Umbilical cord (tissue), 2 donors: ENCODE results near the gene COL4A4. TPM values are rescaled to one million over a fixed set of nuclear protein-coding genes. Genes with fewer than 3 reads are reported as not detected.

Source experiments
- DNase-seq: peaks from one replicate; pipeline ENCODE4 v3.0.0-alpha.2; 2015; ENCODE audit warnings: low spot score
- total RNA-seq: library from RNA; depleted of rRNA; stranded (reverse); fragments of >200 nt; gene quantifications from one replicate; pipeline ENCODE4 v1.2.3, GENCODE V29; 2014; ENCODE audit warnings: low replicate concordance; ENCODE audit not compliant: insufficient read depth

The COL4A4 gene
- total RNA-seq, 1 donor from 2014 or later = 0.72 TPM

DNA sequence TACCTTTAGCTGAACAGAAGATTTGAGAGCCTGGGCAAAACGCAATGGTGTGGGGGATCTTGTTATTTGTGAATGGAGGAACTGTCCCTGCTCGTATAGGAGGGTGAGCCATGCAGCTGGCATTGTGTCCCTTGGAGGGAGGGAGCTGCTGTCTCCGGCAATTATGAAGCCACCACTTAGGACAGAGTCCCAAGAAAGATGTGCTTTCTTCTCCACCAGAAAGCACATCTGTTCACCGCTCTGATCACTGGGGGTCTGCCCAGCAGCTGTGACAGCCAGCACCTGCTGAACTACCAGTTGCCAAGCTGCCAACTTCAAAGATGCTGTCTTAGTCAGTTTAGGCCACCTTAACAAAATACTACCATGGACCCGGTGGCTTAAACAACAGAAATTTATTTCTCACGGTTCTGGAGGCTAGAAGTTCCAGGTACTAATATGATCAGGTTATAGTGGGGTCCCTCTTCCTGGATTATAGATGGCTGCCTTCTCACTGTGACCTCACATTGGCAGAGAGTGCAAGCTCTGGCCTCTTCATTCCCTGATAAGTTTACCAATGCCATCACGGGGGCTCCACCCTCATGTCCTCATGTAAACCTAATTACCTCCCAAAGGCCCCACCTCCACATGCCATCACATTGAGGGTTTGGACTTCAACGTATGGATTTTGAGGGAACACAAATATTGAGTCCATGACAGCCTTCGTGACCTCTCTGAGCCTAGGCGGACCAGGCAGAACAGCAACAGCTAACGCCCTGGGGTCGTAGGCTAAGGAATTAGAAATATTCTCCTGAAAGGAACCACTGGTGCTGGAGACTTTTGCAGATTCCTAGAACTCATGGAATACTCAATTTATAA, 179.9 kb downstream of the COL4A4 start:
- no peak for DNase-seq

DNA sequence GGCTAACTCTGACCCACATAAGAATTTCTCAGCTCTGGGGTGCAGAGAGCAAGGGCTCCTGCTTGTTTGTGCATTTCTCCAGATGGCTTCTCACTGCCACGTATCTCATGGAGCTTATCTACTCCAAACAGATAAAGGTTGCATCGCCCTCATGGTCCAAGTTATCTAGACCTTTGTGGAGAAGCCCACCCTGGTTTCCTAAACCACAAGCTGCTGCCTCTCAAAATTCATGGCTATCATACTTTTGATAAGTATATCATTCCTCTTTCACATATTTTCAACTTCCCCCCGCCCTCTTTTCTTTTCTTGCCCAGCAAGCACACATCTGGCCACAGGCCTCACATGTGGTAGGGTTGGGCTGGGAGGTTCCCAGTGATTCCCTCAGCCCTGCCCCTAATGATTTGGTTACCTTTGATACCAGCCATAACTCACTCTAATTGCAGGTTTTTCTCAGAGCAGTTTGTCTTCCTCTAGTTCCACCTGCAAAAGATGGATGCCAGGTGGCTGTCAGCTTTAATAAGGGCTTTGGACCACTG, 182.1 kb downstream of the COL4A4 start:
- peak; percentile 16 for DNase-seq

DNA sequence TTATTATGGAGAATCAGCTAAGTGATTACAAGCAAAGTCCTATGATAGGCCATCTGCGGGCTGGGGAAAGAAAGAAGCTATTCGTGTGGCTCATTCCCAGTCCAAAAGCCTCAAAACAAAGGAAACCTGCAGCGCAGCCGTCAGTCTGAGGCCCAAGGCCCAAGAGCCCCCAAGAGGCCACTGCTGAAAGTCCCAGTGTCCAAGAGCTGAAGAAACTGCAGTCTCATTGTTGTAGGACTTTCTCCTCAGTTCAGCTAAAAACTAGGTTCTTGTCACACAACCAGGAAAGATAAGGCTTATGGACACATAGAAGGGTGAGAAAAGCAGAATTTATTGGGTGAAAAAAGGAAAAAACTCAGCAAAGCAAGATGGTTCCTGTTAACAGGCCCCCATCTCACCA, 185.0 kb downstream of the COL4A4 start:
- no peak for DNase-seq

DNA sequence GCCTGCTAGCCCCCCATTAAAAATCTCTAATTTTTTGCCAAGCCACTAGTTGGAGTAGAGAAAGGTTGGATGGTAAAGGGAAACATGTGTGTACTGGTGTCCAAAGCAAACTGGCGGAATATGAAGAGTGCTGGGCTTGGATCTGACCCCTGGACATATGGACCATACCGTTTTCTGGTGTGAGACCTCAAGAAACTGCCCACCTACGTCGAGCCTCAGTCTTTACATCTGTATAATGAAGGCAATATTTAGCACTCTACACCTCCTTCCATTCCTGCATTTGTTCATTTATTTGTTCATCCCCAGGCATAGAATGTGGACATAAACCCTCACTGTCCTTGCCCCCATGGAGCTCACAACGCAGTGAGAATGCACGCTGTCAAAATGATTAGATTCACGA, 185.7 kb downstream of the COL4A4 start:
- no peak for DNase-seq

DNA sequence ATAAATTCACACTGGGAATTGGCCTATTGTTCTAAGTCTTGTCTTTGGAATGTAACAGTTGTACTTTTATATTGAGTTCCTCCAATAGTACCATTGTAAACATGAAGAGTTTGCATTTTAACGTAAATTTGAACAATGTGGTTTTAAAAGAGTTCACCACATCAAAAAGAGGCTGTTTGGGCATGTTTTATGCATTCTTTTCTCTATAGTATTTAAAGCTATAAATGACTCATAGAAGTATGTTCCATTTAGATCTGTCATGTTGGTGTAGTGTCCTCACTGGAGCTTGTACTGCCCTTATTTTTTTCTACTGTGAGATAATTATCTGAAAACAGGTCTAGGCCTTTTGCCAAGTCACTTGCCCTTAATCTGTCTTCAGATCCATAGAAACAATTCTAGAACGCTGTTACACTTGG, 186.2 kb downstream of the COL4A4 start:
- DNase-seq = peak; percentile 62

DNA sequence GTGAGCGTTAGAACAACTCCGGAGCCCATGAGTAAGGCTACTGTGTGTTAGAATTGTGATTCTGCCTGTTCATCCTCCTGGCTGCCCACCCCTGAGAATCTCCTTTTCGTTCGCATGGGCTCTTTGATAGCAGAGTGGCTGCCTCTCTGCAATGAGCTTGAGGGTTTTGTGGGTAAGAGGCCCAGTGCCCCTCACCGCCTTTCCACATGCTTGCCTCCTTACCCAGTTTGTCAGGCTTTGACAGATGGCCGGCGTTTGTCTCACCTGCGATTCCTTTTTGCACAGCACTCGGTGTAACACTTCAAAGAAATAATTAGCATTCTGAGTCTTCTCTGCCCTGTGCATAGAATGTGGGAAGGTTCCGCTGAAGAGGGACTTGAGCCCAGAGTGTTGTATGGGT, 190.2 kb downstream of the COL4A4 start:
- no peak for DNase-seq

DNA sequence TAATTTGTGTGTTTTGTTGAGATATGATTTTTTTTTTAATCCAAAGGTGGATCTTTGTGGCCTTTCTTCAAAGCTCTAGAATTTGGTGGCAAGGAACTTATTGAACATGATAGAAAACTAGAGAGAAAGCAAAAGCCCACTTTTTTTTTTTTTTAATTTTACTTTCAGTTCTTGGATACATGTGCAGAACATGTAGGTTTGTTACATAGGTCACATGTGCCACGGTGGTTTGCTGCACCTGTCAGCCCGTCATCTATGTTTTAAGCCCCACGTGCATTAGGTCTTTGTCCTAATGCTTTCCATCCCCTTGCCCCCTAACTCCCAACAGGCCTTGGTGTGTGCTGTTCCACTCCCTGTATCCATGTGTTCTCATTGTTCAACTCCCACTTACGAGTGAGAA, 192.2 kb downstream of the COL4A4 start:
- no peak for DNase-seq

DNA sequence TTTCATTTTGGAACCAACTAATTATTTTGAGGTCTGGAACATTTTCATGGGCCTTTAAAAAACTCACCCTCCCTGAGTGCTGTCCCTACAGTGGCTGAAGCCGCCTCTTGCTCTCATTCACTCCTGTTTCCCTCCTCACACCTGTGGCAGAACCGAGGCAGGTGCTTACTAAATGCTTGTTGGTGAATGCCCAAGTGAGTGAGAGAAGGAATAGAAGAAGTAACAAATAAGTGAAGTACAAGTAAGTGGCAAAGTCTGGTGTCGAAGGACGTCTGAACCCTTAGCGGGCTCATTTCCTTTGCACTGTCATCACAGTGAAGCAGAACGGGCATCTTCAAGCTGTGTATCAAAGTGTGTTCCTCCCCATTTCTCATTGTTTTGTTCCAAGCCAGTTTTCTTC, 192.9 kb downstream of the COL4A4 start:
- DNase-seq = no peak

DNA sequence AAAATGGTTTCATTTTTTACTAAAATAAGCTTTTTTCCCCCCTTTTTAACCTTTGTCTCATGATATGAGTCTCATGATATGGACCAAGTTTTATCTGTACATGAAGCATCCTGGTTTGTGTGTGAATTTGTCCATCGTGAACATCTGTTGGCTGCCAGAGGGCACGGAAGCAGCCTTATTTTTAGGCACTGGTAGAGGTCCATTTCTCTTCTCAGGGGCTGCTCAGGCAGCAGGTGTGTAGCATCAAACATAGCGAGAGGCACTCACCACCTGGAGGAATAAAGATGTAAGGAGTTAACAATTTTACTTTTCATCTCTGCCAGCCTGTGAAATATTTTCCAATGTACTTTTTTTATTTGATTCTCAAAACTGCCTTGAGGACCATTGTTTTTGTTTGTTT, 193.6 kb downstream of the COL4A4 start:
- DNase-seq = no peak

DNA sequence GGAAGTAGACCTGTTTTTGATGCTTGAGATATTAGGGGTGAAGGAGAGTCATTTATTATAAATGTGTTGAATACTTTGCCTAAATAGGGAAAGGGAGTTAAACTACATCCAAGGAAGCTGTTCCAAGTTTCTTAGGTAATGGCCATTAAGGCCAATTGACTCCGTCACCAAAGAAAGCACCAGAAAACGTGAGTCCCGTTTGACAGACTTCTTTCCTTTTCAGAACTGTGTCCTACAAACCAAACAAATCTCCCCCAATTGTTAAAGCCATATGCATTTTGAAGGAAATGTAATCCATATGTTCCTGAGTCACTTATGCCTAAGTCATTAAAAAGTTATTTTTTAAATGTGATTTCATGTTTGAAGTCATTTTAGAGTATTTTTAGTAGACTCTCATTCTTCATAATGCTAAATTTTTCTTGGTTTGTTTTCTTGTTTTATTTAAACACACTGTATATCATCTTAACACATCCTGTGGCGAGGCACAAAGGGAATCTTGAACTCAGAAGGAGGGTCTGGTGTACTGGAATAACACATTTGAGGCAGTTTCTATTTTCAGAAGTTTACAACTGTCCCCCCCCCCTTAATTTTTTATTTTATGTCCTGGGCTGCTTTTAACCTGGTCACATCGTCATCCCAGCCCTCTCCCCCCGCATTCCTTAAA, 194.5 kb downstream of the COL4A4 start:
- DNase-seq = no peak

DNA sequence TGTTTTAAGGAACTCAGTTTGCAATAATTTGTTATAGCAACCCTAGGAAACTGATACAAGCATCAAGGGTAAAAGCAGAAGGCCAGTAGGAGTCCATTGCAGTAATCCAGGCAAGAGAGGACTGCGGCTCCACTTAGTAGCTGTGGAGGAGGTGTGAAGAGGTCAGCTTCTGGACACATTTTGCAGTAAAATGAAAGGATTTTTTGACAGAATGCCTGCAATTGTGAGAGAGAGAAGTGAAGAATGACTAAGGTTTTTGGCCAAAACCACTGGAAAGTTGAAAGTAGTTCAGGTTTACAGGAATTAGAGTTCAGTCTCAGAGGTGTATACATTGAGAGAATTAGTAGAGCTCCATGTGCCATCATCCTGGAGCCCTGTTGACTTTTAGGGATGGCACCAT, 198.6 kb downstream of the COL4A4 start:
- DNase-seq = no peak

DNA sequence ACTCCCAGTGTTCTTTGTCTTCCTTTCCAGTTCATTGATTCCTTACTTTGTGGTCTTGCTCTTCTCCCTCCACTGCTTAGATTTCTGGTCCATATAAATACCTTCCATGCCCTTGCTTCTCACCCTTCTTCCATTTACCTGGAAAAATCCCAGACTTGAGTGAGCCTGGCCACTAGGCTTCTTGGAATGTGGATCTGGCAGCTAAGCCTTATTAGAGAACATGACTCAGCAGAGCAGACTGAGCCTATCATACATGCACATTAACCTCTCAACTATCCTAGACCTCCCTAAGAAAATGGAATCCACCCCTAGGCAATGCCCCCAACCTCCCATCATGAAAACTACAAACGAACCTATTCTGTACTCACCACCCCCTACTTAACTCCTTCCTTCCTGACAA, 200.5 kb downstream of the COL4A4 start:
- DNase-seq = peak; percentile 5

DNA sequence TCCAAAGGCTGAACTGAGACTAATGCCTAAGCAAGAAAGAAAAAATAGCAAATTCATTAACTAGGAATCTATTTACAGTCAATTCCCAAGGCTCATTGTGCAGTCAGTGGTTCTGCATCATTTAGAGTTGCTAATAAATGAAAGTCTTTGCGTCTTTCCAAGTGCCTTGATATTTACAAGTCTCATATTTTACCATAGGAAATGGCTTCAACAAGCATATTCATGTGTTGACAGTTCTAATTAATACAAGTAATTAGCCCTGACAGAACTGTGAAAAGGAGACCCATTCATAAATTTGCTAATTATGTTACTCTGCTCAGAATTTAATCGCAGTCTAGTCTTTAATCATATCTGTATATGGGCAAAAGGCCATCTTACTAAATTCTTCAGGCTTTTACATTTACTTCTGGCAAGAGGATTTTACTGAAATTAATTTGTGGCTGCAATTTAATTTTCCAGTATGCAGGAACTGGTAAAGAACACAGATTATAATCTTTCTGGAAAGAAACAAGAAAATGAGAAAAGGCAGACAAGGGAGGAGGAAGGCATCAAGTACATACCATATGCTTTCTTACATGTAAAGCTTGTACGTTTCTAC, 201.7 kb downstream of the COL4A4 start:
- DNase-seq = no peak

DNA sequence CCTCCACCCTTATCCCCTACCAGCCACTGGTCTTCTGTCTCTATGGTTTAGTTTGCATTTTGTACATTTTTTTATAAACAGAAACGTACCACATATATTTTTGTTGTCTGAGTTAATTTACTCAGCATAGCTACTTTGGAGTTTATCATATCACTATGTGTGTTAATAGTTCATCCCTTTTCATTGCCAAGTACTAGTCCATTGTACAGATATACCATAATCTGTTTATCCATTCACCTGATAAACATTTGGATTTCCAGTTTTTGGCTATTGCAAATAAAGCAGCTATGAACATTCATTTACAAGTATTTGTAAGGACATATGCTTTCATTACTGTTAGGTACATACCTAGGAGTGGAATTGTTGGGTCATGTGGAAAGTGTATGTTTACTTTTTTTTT, 204.6 kb downstream of the COL4A4 start:
- DNase-seq = no peak

DNA sequence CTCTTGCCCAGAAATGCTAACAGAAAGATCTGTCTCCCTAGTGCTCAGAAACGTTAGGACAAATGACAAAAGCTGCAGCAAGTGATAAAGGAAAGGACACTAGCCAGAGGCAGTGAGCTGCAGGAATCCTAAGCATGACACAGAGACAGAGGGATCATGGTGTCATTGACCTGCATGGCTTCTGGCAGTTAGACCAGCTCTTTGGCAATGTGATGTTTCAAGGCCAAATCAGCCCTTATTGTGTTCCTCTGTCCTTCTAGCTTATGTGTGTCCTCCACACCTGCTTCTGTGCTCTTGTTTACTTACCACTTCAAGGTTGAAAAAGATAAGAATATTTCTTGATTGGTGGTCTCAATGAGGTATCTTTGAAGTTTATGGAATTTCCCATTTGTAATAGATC, 207.3 kb downstream of the COL4A4 start:
- no peak for DNase-seq

DNA sequence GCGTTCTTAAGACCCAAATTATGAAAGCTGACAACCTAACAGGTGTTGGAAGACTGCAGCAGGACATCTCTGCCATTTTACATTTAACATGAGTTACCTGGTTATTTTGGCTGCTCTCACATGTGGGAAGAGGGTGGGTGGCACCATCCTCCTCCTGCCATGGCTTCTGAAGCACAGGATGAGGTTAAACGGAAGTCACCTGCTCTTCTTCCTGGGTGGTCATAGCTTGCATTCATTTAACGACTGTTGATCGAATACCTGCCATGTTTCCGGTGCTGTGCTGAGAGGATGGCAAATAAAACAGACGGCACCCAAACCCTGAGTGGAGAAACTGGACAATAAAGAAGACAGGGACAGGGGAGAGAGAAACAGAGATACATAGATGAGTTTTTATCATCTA, 210.2 kb downstream of the COL4A4 start:
- no peak for DNase-seq

DNA sequence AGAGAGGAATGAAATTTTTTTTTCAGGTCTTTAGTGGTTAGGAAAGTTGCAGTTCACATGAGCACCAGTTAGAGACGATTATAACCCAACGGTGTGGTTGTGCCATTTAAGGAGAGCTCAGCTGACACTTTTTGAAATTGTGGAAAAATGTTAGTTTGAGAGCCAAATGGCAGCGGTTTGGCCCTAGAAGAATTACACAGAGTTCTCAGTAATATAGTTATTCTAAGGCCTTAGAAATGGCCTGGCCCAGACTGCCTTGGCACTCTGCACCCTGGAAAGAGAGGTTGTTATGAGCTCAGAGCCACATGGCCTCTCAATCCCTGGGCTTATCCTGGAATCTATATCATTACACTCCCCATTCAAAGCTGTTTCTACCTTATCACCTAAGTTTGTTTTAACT, 210.8 kb downstream of the COL4A4 start:
- DNase-seq = no peak

Other genes with a start within 250 kb of the COL4A4 start
- gene COL4A3, start 419 bp upstream of the COL4A4 start, total RNA-seq = 3.9 TPM
- 94.6 TPM for gene MFF, start 161.0 kb upstream of the COL4A4 start, total RNA-seq
- 2.4 TPM for gene TM4SF20, start 215.1 kb upstream of the COL4A4 start, total RNA-seq
- not detected for gene SCYGR1, start 223.7 kb upstream of the COL4A4 start, total RNA-seq